SK-N-SH treated with all-trans-retinoic acid at 6 μM for 48 hours (cell line): ENCODE data around the gene RAD51B.

Experiments used
- BACH2 ChIP-seq: fragments of 250-450 bp; sonication (Bioruptor Pico); IDR thresholded peaks from 2 replicates; pipeline ENCODE4 v1.9.0; 2021; ENCODE audit warnings: mild to moderate bottlenecking, borderline replicate concordance
- GLIS3 ChIP-seq: fragments of 250-450 bp; sonication (Bioruptor Pico); IDR thresholded peaks from 2 replicates; pipeline ENCODE4 v1.5.0; 2020; ENCODE audit warnings: mild to moderate bottlenecking, moderate library complexity
- OSR1 ChIP-seq: fragments of 250-450 bp; sonication (Bioruptor Pico); IDR thresholded peaks from 2 replicates; pipeline ENCODE4 v1.8.0; 2022; ENCODE audit warnings: moderate library complexity, mild to moderate bottlenecking, inconsistent platforms
- PATZ1 ChIP-seq: fragments of 250-450 bp; sonication (Bioruptor Pico); IDR thresholded peaks from 2 replicates; pipeline ENCODE4 v1.8.0; 2020; ENCODE audit warnings: mild to moderate bottlenecking, moderate library complexity, borderline replicate concordance
- POU6F1 ChIP-seq: fragments of 250-450 bp; sonication (Bioruptor Pico); IDR thresholded peaks from 2 replicates; pipeline ENCODE4 v1.8.0; 2021; ENCODE audit warnings: low read depth, mild to moderate bottlenecking, moderate library complexity, borderline replicate concordance
- SNAI2 ChIP-seq: fragments of 250-450 bp; sonication (Bioruptor Pico); IDR thresholded peaks from 2 replicates; pipeline ENCODE4 v1.5.0; 2020; ENCODE audit warnings: mild to moderate bottlenecking, moderate library complexity
- TOX ChIP-seq: fragments of 250-450 bp; sonication (Bioruptor Pico); IDR thresholded peaks from 2 replicates; pipeline ENCODE4 v1.8.0; 2021; ENCODE audit warnings: mild to moderate bottlenecking, moderate library complexity, borderline replicate concordance
- ZFP3 ChIP-seq: fragments of 250-450 bp; sonication (Bioruptor Pico); IDR thresholded peaks from 2 replicates; pipeline ENCODE4 v1.5.0; 2020; ENCODE audit warnings: mild to moderate bottlenecking, moderate library complexity
- ZFP30 ChIP-seq: fragments of 450-650 bp; formaldehyde crosslinking; IDR thresholded peaks from 2 replicates; pipeline ENCODE4 v1.5.0; 2022; ENCODE audit warnings: mild to moderate bottlenecking, moderate library complexity
- ZNF70 ChIP-seq: fragments of 450-650 bp; formaldehyde crosslinking; IDR thresholded peaks from 2 replicates; pipeline ENCODE4 v1.5.0; 2020; ENCODE audit warnings: mild to moderate bottlenecking, moderate library complexity
- ZNF8 ChIP-seq: fragments of 450-650 bp; formaldehyde crosslinking; IDR thresholded peaks from 2 replicates; pipeline ENCODE4 v1.5.0; 2020; ENCODE audit warnings: mild to moderate bottlenecking, moderate library complexity
- TF ChIP-seq, protein P1 (sequence below): fragments of 250-450 bp; sonication (Bioruptor Pico); IDR thresholded peaks from 2 replicates; pipeline ENCODE4 v1.5.1; 2020; ENCODE audit warnings: low read depth, mild to moderate bottlenecking, moderate library complexity

- no peak for TF ChIP-seq TOX (CRISPR knock-in tag)
- TF ChIP-seq, protein P1, sequence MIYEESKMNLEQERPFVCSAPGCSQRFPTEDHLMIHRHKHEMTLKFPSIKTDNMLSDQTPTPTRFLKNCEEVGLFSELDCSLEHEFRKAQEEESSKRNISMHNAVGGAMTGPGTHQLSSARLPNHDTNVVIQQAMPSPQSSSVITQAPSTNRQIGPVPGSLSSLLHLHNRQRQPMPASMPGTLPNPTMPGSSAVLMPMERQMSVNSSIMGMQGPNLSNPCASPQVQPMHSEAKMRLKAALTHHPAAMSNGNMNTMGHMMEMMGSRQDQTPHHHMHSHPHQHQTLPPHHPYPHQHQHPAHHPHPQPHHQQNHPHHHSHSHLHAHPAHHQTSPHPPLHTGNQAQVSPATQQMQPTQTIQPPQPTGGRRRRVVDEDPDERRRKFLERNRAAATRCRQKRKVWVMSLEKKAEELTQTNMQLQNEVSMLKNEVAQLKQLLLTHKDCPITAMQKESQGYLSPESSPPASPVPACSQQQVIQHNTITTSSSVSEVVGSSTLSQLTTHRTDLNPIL (CRISPR knock-in tag) = no peak
- TF ChIP-seq OSR1 (CRISPR knock-in tag) = no peak
- no peak for TF ChIP-seq SNAI2 (CRISPR knock-in tag)
- TF ChIP-seq GLIS3 (CRISPR knock-in tag) = no peak
- TF ChIP-seq ZNF8 = no peak
- no peak for TF ChIP-seq ZFP3 (CRISPR knock-in tag)
- no peak for TF ChIP-seq PATZ1 (CRISPR knock-in tag)
- no peak for TF ChIP-seq ZNF70
- no peak for TF ChIP-seq BACH2 (CRISPR knock-in tag)
- TF ChIP-seq ZFP30 (CRISPR knock-in tag) = no peak
- no peak for TF ChIP-seq POU6F1
Observed at GRCh38 chr14:68744613-68745012, 925.0 kb downstream of the RAD51B start.
